AG20443 (cell line): ENCODE measurements around the gene CPPED1.

ENCODE experiments used
- DNase-seq: peaks from one replicate; pipeline ENCODE4 v3.0.0; 2012; ENCODE audit warnings: low spot score, mixed read lengths

CPPED1 gene

DNA sequence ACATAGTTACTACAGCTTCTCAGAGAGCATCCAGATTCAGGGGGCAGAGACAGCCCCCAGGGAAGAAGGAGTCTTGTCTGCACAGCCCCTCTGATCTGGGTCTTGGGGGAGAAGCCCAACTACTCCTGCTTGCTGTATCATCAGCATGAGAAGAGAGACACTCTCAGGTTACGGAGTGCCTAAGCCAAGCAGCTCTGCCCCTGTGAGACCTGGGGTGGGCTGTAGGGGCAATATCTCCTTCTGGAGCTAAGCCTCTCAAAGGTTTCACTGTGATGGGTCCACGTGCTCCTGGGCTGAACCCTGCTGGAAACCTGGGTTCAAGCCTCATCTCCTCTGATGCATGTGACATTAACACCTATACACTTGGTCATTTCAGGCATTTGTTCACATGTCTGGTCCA, 123.2 kb downstream of the CPPED1 start:
- no peak for DNase-seq

- no peak for DNase-seq
These were observed 123.9 kb downstream of the CPPED1 start for GRCh38 chr16:12679660-12680272.

- no peak for DNase-seq
These were observed 124.7 kb downstream of the CPPED1 start for GRCh38 chr16:12678983-12679382.

- DNase-seq: no peak
These were observed 126.2 kb downstream of the CPPED1 start for GRCh38 chr16:12677502-12677901.

DNA sequence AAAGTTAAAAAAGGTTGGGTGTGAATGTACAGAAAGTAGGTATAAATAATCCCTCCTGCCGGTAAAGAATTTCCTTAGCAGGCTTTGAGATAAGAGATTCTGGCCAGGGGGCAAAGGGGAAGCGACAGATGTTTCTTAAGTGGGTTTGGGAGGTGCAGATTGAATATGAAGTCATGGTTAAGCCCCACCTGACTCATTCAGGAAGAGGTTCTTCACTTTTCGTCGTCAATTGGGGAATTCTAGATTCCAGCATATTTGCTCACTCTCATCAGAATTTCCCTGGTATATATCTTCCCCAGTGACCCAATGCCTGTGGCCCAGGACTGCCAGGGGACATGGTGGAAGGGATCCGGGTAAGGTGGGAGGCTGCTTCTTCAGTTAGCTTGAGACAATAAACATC, 127.8 kb downstream of the CPPED1 start:
- DNase-seq: peak; percentile 51

GRCh38 chr16:12675046-12675445, 128.6 kb downstream of the CPPED1 start:
- DNase-seq: no peak

GRCh38 chr16:12674524-12674923, 129.2 kb downstream of the CPPED1 start:
- DNase-seq: no peak

DNA sequence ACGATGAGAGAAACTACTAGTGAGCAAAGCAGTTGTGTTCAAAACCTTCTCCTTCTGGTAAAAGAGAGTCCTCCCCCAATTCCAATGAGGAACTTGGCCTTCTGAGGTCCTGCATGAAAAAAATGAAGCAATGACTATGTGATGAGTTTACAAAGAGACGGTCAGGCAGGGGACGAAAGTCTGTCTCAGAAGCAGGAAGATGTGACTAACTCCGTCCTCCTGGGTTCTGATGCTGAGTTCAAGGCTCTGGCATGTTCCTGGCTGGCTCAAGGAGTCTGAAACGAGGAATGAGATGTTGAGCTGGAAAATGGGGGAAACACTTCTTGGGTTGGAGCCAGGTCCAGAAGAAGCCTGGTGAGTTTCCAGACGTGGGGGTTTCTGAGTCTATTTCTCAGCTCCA, 129.6 kb downstream of the CPPED1 start:
- peak; percentile 75 for DNase-seq

DNA sequence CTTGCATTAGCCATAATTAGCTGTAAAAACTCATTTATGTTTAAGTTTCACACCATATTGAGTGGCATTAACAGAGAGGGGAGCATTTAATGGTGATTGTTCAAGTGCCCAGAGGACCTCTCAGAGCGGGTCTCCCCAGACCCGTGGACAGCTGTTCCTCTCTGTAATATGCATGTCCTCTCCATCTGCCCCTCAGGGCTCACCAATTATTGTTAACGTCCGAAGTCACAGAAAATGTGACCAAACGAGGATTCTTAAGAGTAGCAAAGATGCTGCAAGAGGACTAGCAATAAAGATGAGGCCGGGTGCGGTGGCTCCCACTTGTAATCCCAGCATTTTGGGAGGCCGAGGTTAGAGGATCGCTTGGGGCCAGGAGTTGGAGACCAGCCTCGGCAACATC, 130.2 kb downstream of the CPPED1 start:
- no peak for DNase-seq

GRCh38 chr16:12672986-12673385, 130.7 kb downstream of the CPPED1 start:
- no peak for DNase-seq

GRCh38 chr16:12669908-12670307, 133.8 kb downstream of the CPPED1 start:
- no peak for DNase-seq

DNA sequence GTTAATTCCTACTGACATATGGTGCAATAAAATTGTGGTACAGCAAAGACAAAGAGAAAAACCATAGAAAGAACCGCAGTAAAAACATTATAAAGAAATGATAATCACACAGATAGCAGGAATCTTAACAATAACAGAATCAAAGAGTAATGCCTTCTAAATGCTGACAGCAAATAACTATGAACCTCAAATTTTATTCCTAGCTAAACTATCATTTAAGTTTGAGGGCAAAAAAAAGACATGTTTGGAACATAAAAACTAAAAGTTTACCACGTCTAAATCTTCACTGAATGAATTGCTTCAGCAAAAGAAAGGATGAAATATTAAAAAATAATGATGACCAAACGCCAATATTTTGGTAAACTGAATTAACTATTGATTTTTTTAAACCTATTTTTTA, 135.8 kb downstream of the CPPED1 start:
- DNase-seq: no peak

DNA sequence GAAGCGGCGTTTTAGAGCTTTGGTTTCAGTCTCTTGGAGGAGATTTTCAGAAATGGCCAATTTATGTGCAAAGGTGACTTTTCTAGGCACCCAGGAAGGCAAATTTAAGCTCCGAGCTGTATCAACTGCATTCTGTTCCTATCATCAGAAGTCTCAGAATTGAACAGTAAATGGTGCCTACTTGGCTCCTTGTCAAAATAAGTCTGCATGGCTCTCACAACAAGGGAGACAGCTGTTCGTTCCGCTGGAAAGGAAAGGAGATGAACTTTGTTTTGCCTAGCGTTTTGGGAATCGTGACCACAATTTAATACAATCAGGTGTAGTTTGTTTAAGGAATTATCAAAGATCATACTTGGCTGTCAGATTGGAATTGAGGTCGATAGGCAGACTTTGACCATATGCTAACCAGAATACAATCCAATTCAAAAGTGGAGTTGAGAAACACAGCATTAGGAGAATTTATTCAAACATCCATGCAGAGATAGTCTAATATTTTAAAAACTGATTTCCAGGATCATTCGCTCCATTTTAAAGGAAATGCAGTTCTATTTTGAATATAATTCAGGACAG, 139.4 kb downstream of the CPPED1 start:
- no peak for DNase-seq

- DNase-seq: peak; percentile 38
These were observed 142.0 kb downstream of the CPPED1 start for GRCh38 chr16:12661656-12662172.

DNA sequence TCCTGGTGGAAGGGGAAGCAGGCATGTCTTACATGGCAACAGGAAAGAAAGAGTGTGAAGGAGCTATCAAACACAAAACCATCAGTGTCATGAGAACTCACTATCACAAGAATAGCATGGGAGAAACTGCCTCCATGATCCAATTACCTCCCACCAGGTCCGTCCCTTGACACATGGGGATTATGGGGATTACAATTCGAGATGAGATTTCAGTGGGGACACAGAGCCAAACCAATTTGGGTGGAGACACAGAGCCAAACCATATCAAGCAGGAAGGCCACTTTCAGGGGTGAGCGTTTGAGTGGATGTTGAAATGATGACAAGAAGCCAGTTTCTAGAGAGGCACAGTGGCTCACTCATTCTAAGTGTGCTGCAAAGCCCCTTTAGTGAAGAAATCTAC, 143.8 kb downstream of the CPPED1 start:
- no peak for DNase-seq

DNA sequence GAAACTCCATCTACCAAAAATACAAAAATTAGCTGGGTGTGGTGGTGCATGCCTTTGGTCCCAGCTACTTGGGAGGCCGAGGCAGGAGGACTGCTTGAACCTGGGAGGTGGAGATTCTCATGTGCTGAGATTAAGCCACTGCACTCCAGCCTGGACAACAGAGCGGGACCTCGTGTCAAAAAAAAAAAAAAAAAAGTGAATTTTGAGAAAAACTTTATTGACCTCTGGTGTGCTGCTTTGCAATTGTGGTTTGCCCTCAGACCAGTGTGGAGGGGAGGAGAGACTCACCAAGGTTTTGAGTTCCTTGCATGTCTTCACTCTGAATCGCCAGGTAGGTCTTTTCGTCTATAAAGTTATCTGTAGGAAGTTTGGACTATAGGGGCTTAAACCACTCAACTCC, 145.2 kb downstream of the CPPED1 start:
- no peak for DNase-seq

- no peak for DNase-seq
These were observed 148.2 kb downstream of the CPPED1 start for GRCh38 chr16:12655537-12655936.

DNA sequence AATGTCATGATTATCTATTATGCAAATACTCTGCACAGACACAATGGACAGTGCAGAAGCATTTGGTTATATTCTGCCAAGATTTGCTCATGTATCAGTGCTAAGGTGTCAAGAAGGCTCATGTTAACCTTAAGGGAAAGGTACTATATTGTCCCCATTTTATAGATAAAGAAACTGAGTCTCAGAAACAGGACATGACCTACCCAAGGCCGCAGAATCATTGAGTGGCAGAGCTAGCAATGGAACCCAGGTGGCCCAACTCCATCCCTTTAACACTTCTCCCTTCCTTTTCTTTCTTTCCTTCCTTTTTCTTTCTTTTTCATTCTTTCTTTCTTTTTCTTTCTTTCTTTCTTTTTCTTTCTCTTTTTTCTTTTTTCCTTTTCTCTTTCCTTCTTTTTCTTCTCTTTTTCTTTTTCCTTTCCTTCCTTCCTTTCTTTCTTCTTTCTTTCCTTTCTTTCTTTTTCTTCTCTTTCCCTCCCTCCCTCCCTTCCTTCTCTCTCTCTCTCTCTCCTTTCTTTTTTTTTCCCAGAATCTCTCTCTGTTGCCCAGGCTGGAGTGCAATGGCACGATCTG, 149.8 kb downstream of the CPPED1 start:
- no peak for DNase-seq

DNA sequence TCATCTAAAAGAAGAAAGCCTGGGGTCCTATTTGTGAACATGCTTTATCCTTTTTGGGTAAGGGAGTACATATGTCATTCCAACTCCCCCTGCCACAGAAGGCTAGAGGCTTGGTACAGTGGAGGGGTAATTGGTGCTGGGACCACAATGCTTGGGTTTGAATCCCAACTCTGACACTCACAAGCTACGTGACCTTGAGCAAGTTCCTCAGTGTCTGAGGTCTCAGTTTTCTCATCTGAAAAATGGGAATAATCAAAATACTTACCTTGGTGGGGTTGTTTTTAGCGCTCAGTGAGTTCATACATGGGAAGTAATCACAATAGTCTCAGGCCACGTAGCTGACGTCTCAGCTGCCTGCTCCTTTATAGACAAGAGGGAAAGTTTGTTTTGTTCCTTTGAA, 150.8 kb downstream of the CPPED1 start:
- DNase-seq: no peak

- DNase-seq: no peak
These were observed 151.7 kb downstream of the CPPED1 start for GRCh38 chr16:12651765-12652512.

GRCh38 chr16:12649356-12649755, 154.3 kb downstream of the CPPED1 start:
- DNase-seq: no peak

DNA sequence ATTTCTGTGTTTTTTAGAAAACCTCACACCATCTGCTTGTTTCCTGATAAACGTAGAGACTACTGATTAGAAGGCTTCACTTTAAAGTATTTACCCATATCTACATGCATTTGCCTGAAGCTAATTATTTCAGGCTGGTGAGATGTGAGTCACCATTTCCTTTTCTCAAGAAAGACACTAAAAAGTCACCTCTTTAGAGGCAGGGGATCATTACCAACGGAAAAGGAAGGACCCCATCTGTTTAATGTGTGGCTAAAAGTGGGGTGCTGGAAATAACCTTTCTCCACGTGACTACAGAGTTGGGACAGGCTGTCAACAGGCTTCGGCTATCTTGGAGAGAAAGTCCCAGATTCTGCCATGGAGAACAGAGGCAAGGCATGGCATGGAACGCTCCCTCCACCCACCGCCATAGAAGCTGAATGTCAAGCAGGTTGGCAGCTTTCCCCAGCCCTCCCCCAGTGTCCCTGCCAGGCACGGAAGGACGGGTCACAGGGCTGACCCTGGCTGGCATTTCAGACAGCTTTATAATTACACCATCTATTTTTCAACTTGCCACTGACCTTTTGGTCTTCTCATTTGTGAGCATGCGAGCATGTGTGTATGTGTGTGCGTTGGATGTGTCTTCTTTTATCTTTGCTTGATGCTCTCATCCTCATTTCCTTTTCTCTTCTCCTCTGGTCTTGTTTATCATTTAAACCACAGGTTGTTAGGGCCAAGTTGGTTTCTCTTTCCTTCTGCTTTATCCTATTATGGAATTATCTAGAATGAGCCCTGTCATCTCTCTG, 157.0 kb downstream of the CPPED1 start:
- DNase-seq: no peak
